CD4-positive, alpha-beta T cell treated with Interleukin-17A for 4 hours (primary cell): ENCODE measurements around the gene DCANP1.

Source experiments
- DNase-seq: peaks from one replicate; pipeline ENCODE4 v3.0.0-alpha.2; 2020; ENCODE audit warnings: mixed read lengths

The DCANP1 gene

DNA sequence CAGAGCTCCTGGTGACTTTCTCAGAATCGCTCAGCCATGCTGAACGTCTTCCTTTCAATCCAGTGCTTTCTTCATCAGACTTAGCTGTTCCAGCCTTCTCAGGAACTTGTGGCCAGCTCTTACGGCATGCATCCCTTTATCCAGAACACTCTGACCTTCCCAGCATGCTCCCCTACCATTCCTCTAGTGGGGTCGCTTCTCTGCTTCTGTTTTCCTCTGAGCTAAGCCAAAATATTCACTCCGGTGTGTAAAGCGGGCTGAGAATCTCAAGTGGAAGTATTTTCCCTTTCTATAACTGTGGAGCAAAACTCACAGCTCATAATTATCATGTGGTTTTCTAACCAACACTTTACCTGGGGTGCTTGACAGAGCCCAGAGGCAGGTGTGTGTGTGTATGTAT lies 6.2 kb downstream of the DCANP1 start:
- DNase-seq = no peak

DNA sequence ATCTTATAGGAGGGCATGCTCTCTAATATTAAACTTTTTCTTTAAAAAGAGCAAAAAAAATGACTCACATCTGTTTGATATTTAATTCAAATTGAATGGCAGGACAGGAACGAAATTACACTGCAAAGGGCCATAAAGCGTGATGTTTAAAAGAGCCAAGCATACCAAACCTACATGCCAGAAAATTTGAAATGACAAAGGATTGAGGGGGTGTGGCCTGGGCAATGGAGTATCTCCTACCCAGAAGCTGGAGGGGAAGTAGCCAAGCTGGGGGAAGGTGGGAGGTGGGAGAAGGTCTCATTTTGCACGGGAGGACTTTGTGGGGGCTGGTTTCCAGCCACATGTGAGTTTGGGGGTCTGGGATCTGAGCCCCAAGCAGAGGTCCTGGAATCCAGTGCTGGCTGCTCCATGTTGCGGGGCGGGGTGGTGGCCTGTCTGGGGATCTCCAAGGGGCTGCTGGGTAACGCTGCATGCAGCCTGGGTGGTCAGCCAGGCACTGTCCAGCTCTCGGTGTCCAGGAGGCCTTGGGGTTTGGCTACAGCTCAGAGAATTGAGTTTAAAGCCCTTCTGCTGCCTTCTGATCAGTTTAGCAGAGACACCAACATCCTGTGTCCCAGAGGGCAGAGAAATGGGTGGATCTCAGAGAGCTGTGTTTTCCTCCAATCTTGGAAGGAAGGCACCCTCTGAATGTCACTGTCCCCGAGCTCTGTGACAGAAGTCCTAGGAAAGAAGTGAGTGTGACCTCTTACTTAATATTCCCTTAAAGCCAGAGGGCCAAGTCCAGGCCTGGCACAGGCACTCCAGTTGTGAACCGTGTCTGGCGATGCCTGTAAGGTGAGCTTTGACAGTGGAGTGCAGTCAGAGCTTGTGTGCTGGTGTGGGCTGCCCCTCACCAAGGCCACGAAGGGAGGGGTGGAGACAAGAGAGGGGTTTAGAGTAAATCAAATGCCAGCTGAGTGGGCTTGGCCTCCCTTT lies 7.6 kb downstream of the DCANP1 start:
- no peak for DNase-seq

DNA sequence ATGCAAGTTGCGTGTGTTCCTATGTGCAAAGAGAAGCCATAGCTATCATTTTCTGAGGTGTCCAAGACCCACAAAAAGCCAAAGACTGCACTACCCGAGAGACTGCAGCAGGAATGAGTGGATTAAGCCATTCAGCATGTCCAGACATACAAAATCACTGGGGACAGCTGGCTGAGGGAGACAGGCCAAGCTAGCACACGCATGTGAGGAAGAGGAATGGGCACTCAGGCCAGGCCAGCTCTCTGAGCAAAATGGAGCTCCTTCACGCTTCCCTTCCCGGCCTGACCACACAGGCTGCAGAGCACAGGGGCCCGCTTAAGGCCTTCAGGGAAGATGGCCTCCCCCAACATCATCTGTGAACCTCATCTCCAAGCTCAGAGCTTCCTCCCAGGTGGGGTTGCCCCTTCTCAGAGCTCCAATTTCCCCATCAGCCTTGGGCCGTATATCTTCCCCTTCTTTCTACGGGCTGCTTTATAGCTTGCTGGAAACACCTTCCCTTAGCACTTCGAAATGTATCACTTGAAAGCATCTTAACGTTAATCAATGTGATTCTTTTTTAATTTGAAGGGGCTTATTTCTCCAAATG lies 8.4 kb downstream of the DCANP1 start:
- DNase-seq = no peak

DNA sequence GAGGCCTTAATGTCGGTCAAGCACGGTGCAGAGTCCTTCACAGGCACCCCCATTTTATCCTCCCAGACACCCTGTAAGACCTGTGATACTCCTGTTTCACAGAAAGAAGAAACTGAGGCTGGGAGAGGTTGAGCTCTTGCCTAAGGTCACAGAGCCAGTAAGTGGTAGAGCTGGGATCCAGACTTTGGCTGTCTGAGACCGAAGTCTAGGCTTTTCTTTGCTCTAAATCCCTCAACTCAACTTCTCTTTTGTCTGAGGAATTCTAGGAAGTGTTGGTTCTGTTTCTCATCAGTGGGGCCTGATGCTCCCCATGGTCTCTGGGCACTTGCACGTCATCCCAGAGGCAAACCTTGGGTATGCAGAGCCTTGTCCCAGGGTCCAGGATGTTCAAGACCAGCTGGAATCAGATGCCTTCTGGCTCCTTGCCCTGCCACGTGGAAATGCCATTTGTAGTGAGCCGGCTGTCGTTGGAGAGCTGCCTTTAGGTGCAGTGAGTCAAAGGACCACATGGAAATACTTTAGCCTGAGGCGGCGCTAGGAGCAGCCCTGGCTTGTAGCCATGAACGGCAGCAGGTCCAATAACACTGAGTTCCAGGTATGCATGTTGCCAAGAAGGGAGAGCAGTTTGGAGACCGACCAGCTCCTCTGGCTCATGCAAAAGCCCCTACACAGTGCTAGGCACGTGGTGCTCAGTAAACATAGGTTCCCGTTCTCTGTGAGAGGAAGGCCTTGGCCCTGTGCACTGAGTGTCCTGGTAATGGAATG lies 9.2 kb downstream of the DCANP1 start:
- no peak for DNase-seq

GRCh38 chr5:135437422-135437795 lies 9.7 kb downstream of the DCANP1 start:
- no peak for DNase-seq

DNA sequence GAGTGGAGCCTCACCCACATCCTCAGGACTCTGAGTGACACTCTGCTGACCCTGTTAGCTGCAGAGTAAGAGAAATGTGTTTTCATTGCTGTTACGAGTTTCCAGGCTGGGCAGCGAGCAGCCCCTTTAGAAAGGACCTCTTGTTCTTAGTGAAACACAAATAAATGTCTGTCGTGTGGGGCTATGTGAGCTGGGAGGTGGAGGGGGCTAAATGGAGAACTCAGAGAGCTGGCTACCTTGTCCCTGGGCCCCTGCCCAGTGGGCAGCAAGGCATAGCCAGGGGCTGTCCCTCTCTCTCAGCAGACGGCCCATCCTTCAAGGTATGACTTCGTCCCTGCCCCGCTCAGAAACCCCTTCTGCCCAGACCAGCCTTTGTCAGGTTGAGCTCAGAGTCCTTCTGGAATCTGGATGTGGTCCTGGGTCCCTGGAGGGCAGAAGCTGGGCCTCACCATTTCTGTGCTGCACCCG lies 10.2 kb downstream of the DCANP1 start:
- DNase-seq = no peak

DNA sequence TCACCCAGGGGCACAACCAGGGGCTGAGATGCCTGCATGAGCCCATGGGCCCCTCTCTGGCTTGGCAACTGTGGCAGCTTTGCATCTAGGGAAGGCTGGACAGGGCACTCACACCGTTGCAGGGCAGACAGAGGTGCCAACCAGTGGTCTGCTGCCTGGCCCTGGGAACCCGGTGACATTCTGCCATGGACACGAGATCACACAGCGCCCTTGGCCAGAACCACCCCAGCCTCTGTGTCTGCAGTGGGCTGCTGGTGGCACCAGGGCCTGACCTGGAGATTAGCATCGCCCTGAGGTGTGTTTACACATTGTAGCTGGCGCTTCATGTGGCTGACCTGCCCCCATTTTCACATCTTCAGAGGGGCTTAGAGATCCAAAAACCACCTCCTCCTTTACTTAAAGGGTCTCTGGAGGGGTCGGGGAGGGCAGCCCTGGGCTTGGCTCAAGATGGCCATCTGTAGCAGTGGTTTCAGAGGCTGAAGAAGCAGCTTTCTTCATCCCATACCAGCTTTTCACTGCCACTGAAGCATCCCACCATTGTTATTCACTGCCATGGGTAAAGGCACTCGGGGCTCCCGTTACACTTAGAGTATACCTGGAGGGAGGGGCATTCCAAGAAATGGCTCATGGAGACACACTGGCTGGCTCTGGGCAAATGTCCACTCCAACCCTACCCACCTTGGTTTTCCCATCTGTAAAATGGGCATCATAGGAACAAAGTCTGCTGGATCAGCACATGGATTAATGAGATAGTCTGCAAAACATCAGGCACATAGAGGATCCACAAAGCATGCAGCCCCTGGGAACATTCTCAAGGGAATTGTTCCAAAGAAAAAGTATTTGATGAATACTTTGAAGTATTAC lies 11.4 kb downstream of the DCANP1 start:
- DNase-seq = no peak

- DNase-seq = no peak
These were observed 12.3 kb downstream of the DCANP1 start for GRCh38 chr5:135434591-135435466.

DNA sequence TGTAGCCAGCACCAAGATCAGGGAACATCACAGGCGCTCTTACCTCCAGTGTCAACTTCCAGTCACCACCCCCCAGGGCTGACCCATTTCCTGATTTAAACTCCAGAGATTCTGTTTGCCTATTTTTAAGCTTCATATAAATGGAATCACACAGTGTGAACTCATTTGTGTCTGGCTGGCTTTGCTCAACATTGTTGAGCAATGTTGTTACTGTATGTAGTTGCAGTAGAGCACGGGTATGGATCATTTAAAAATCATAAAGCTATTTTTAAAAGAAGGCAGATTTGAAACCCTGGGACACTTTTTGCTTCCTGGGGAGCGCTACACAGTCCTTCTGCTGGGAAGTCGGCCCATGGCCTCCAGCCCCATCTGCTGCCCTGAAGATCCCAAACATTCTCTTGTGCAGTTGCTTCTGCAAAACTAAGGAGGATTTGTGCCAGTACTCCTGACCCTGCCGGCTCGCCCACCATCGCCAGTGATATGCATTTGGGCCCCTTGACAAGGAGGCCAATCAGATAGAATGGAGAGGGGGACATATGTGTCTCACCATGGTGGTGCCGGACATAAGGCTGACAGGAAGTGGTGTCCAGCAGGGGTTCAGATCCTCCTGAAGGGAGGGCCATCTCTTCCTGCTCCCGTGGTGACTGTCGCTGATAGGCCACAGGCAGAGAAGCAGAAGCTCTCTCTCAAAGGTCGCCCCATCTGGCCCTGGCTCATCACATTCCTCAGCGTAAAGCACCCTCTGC lies 13.3 kb downstream of the DCANP1 start:
- no peak for DNase-seq

GRCh38 chr5:135432113-135432512 lies 15.0 kb downstream of the DCANP1 start:
- no peak for DNase-seq

DNA sequence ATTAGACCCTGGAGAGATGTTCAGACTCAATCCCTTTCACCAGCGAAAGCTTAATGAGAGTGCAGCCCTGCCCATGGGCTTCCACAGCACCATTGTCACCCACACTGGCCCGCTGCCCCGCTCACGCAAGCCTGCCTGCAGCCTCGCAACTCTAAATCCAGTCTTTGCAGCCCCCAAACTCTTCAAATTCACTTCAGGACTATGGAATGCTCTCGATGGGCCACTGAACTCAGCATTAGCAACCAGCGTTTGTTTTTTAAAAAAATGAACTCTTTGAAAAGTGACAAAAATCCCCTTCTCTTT lies 17.1 kb downstream of the DCANP1 start:
- no peak for DNase-seq

GRCh38 chr5:135429301-135430134 lies 17.6 kb downstream of the DCANP1 start:
- no peak for DNase-seq

DNA sequence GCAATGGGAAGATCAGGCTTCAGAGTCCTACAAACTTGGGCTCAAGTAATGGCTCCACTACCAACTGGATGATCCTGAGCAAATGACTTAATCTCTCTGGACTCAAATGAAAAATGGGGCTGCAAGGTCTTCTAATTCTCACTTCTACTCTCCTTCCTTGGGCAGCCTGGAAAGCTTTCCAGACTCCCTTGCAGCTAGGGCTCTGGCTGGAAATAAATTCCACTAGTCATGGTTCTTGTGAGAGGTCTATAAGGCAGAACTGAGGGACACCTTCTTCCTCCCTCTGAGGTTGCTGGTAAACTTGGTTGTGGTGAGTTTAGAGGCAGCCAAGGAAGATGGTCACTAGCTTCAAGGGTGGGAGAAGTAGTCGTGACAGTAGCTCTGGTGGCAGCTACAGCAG lies 18.6 kb downstream of the DCANP1 start:
- no peak for DNase-seq

DNA sequence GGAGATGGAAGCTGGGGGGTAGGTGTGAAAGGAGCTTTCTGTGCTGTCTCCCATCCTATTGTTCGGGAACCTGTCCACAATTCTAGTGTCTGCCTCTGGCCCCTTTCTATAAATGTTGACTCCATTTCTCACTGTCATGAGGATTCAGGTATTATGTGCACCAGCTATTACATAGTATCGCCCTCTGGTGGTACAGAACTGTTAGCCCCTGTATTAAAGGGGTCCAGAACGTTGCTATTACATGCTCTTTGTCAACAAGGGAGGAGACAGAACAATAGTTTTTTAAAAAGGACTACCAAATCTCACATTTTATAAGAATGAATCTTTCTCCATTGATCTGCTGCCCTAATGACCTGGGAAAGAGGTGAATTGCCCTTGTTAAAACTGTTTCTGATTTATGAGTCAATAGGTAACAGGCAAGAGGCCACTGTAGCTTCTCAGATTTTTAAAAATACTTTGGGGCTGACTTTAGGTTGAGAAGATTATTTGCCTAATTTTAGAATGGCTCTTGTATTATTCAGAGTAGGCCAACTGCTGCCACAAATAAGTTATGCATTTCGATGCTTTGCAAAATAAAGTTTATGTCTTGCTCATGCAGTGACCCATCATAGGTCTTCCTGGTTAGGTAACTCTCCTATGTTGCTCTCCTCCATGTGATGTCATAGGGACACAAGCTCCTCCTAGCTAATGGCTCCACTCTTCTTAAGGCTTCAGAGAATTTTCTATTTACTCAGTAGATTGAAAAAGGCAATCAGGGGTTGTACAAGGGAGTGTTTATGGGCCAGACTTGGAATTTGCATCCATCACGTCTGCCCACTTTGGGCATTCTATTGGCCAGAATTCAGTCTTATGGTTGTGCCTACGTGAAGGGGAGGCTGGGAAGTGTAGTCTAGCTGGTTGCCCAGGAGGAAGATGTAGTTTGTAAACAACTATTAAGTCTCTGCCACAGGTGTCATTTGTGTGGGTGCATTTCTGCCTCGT lies 20.8 kb downstream of the DCANP1 start:
- DNase-seq = peak; percentile 32

DNA sequence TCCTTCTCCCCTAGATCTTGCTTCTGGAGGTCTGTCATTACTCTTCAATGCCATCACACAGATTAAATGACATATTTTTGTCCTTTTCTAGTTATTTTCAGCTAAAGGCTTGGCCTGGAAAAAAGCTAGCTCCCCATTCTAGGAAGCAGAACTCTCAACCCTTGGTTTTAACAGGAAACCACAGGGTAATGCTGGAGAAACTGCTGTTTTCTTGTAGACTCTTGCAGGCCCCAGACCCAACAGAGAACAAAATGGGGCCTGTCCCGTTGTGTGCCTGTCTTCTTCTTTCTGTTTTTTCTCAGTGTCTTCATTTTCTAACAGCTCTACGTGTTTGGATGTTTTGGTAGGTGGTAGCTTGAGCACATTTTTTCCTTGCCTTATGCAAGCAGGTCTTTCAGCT lies 21.5 kb downstream of the DCANP1 start:
- no peak for DNase-seq

DNA sequence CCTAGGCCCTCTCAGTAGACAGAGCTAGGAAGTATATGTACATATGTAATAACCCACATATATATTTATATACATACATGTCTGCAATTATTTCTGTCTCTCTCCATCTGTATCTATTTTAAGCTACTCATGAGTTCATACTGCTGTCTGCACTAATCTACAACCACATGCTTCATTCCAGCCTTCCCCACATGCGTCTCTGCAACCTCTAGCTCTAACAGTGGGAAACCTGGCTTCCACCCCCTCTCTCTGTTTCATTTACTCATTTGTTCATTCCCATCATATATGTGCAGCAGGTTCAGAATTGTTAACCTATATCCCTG lies 23.3 kb downstream of the DCANP1 start:
- no peak for DNase-seq

- no peak for DNase-seq
These were observed 23.9 kb downstream of the DCANP1 start for GRCh38 chr5:135423146-135423845.

DNA sequence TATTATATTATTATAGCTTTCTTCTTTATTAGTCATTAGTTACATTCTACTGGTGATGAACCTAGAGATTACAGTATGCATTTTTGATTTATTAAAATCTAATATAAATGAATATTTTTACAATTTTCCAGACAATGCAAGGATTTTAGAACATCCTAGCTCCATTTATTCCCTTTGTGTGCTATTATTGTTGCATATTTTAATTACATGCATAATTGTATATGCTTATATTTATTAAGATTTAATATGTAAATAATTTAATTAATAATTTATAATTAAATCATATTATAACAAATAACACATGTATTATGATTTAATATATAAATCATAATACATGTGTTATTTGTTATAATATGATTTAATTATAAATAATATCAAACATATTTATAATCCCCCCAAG lies 24.7 kb downstream of the DCANP1 start:
- no peak for DNase-seq
